ENCODE results near the gene COQ8B. TPM values are rescaled to one million over a fixed set of nuclear protein-coding genes. Genes with fewer than 3 reads are reported as not detected.
A peak's percentile ranks its signal among the peaks of the same experiment; 100 is the strongest.

The COQ8B gene
- total RNA-seq, 2 experiments from 2014 or later, result 23.2 to 24.0 TPM

DNA sequence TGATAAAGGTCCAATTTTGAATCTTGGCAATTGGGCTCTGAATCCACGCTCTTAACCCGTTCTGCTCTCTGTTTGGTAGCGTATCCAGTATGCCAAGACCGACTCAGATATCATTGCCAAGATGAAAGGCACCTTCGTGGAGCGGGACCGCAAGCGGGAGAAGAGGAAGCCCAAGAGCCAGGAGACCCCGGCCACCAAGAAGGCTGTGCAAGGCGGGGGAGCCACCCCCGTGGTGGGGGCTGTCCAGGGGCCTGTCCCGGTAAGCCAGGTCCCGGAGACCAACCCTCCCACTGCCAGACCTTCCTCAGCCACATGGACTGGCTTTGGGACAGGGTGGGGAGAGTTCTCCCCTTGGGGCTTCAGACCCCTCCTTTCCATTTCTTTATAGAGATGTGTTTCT, 42.7 kb upstream of the COQ8B start:
- ATAC-seq (no peak), DNase-seq (no peak)
- H3K27ac Mint-ChIP-seq, result no peak overlapping the region
- H3K4me3 Mint-ChIP-seq, result no peak overlapping the region
- H3K36me3 Mint-ChIP-seq (ENCODE audit: low read depth), result peaks cover 84% of the 10 kb centered on the region
- ChIA-PET POLR2A (interaction anchor here (2.2 kb wide), 1 partner anchor 19 kb away, joined by 8 read pairs; the partner anchor contains the start of gene RAB4B), CTCF (no interaction called here)
- H3K4me1 Mint-ChIP-seq (ENCODE audit: low read depth), result peaks cover 78% of the 10 kb centered on the region
- intact Hi-C loops (cut with micrococcal nuclease), result no loop called here
- H3K9me3 Mint-ChIP-seq, result no peaks in the 10 kb centered on the region
- TF ChIP-seq CTCF (IDR thresholded peaks at IDR 0.05), result no peak
- H3K27me3 Mint-ChIP-seq, result no peaks in the 10 kb centered on the region

- no peak overlapping the region for H3K4me3 Mint-ChIP-seq
- peaks cover 72% of the 10 kb centered on the region for H3K4me1 Mint-ChIP-seq (ENCODE audit: low read depth)
- H3K36me3 Mint-ChIP-seq (ENCODE audit: low read depth), result peaks cover 80% of the 10 kb centered on the region
- no peak for ATAC-seq
- intact Hi-C loops (cut with micrococcal nuclease), result no loop called here
- H3K9me3 Mint-ChIP-seq, result no peaks in the 10 kb centered on the region
- no peak for TF ChIP-seq CTCF (IDR thresholded peaks at IDR 0.05)
- POLR2A ChIA-PET, result interaction anchor here (0.6 to 2.2 kb wide), 5 partner anchors 9 to 339 kb away, joined by 3 to 8 read pairs (median 4); partner anchors contain the start of genes ACTMAP and RAB4B
- no peaks in the 10 kb centered on the region for H3K27me3 Mint-ChIP-seq
- peak overlapping the region; percentile 58 for H3K27ac Mint-ChIP-seq
- DNase-seq, result no peak
- CTCF ChIA-PET, result interaction anchor here (1.5 kb wide), 1 partner anchor 49 kb away, joined by 6 read pairs; no protein-coding TSS in a partner anchor
These were observed 41.8 kb upstream of the COQ8B start for GRCh38 chr19:40758491-40758890.

DNA sequence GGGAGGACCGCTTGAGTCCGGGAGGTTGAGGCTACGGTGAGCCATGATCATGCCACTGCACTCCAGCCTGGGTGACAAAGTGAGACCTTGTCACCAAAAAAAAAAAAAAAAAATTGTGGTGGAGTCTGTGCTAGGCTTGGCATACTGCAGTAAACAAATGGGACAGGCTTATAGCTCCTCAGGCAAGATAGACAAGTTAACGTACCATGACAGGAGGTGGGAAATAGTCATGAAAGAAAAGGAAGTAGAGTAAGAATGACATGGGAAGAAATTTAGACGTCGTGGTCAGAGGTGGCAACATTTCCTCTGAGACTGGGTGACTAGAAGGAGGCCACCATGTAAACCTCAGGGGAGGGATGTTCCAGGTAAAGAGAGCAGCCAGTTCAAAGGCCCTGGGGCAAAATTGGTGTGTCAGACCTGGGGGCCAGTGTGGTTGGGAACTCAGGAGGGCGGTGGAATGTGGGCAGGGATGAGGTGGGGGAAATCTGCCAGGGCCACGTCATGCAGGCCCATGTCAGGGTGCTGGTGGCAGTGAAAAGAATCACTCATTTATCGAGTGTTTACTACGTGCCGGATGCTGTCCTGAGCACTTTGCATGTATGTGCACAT, 39.9 kb upstream of the COQ8B start:
- H3K27me3 Mint-ChIP-seq, result no peaks in the 10 kb centered on the region
- H3K27ac Mint-ChIP-seq, result peak overlapping the region; percentile 92
- intact Hi-C loops (cut with micrococcal nuclease), result no loop called here
- CTCF ChIA-PET, result interaction anchor here (1.3 to 5.7 kb wide), 5 partner anchors 21 to 186 kb away, joined by 3 to 36 read pairs (median 5); partner anchors contain the start of gene RAB4B
- peaks cover 57% of the 10 kb centered on the region for H3K4me1 Mint-ChIP-seq (ENCODE audit: low read depth)
- peak overlapping the region; percentile 62 for H3K4me3 Mint-ChIP-seq
- TF ChIP-seq CTCF (IDR thresholded peaks at IDR 0.05), result no peak
- DNase-seq (peak; percentile 67), ATAC-seq (peak; percentile 40)
- no peaks in the 10 kb centered on the region for H3K9me3 Mint-ChIP-seq
- peaks cover 78% of the 10 kb centered on the region for H3K36me3 Mint-ChIP-seq (ENCODE audit: low read depth)
- POLR2A ChIA-PET, result interaction anchor here (0.6 to 2.5 kb wide), 6 partner anchors 9 to 50 kb away, joined by 3 to 12 read pairs (median 4); no protein-coding TSS in a partner anchor

GRCh38 chr19:40755791-40756190, 39.1 kb upstream of the COQ8B start:
- ChIA-PET POLR2A (interaction anchor here (1.1 to 4.0 kb wide), 5 partner anchors 7 to 51 kb away, joined by 4 to 22 read pairs (median 8); partner anchors contain the start of genes MIA and RAB4B), CTCF (interaction anchor here (1.0 to 5.7 kb wide), 4 partner anchors 10 to 64 kb away, joined by 3 to 36 read pairs (median 8); partner anchors contain the start of gene RAB4B)
- ATAC-seq, result no peak
- Mint-ChIP-seq H3K4me1 (ENCODE audit: low read depth) (peaks cover 52% of the 10 kb centered on the region), H3K4me3 (peak overlapping the region; percentile 81), H3K36me3 (ENCODE audit: low read depth) (peaks cover 78% of the 10 kb centered on the region), H3K27ac (peak overlapping the region; percentile 92), H3K27me3 (no peaks in the 10 kb centered on the region), H3K9me3 (no peaks in the 10 kb centered on the region)
- intact Hi-C loops (cut with micrococcal nuclease), result no loop called here
- no peak for TF ChIP-seq CTCF (IDR thresholded peaks at IDR 0.05)
- no peak for DNase-seq

- Mint-ChIP-seq H3K27ac (peak overlapping the region; percentile 92), H3K27me3 (no peaks in the 10 kb centered on the region), H3K9me3 (no peaks in the 10 kb centered on the region), H3K4me1 (ENCODE audit: low read depth) (peaks cover 48% of the 10 kb centered on the region), H3K4me3 (peak overlapping the region; percentile 81), H3K36me3 (ENCODE audit: low read depth) (peaks cover 74% of the 10 kb centered on the region)
- ChIA-PET POLR2A (interaction anchor here (1.2 to 4.0 kb wide), 6 partner anchors 8 to 92 kb away, joined by 3 to 22 read pairs (median 8); partner anchors contain the start of genes MIA and RAB4B), CTCF (interaction anchor here (1.0 to 5.7 kb wide), 4 partner anchors 11 to 64 kb away, joined by 3 to 36 read pairs (median 11); partner anchors contain the start of gene RAB4B)
- ATAC-seq (no peak), DNase-seq (no peak)
- TF ChIP-seq CTCF (IDR thresholded peaks at IDR 0.05), result no peak
- intact Hi-C loops (cut with micrococcal nuclease), result no loop called here
These were observed 38.5 kb upstream of the COQ8B start for GRCh38 chr19:40755248-40755624.
